Measurements from ENCODE around the gene ETS1. TPM values are rescaled to one million over a fixed set of nuclear protein-coding genes. Genes with fewer than 3 reads are reported as not detected.
"Not testable (repeated sequence)": the region's sequence is repeated elsewhere in the genome, so short reads cannot be mapped to it uniquely, and the experiment has no call there.

Gene ETS1
- total RNA-seq, 1 donor from 2014 or later = 88.0 TPM

DNA sequence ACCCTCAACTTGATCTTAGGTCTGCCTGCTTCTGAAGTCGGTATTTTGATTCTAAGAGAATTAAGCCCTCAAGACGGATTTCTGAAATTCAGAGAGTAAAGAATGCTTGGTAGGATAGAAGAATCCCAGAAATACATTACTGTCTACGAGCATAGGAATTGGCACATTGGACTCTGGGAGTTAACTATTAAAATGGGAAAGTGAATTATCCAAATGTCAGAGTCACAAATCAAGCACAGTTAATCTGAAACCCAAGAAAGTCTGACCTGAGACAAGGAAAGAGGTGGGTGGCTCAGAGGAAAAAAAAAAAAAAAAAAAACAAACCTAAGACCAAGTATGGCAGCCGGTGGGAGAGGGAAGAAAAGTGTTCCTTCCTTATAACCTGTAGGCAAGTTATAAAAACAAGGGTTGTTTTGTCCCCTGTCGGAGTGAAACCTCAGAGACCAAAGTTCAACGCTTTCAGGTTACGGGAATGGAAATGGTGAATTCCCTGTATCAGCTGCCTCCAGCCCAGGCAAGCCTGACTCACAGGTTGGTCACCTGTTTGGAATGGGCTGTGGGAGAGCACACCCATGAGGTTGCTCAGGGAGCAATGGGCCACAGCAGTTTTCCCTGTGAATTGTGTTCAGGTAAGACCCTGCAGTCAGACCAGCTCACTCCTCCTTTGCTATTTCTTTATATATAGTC is 139.0 kb downstream of the ETS1 start:
- TF ChIP-seq CTCF (IDR thresholded peaks at IDR 0.05) = no peak
- peak in 1 of 2 donors; percentile 69 for DNase-seq (ENCODE audit: low spot score in 2 of 2)
- intact Hi-C loops (cut with DNase I) = loop anchor here (5.0 kb wide), 2 partner anchors 74 to 241 kb away; no protein-coding TSS in a partner anchor
- Histone ChIP-seq H3K9me3 (no peaks in the 10 kb centered on the region), H3K4me3 (no peak overlapping the region), H3K36me3 (no peaks in the 10 kb centered on the region), H3K4me1 (peaks cover 10 to 22% of the 10 kb centered on the region in 2 donors), H3K27me3 (no peaks in the 10 kb centered on the region), H3K27ac (peak overlapping the region; percentile 54 to 69)

GRCh38 chr11:128447233-128447632 is 140.1 kb downstream of the ETS1 start:
- no peaks in the 10 kb centered on the region for H3K27me3 ChIP-seq
- H3K36me3 ChIP-seq = no peaks in the 10 kb centered on the region
- peak overlapping the region; percentile 69 to 72 for H3K27ac ChIP-seq
- peaks cover 3 to 11% of the 10 kb centered on the region in 2 donors for H3K4me1 ChIP-seq
- no peak for TF ChIP-seq CTCF (IDR thresholded peaks at IDR 0.05)
- H3K9me3 ChIP-seq = no peaks in the 10 kb centered on the region
- no peak overlapping the region for H3K4me3 ChIP-seq
- intact Hi-C loops (cut with DNase I) = loop anchor here (5.0 kb wide), 2 partner anchors 75 to 240 kb away; no protein-coding TSS in a partner anchor
- no peak for DNase-seq (ENCODE audit: low spot score in 2 of 2)

DNA sequence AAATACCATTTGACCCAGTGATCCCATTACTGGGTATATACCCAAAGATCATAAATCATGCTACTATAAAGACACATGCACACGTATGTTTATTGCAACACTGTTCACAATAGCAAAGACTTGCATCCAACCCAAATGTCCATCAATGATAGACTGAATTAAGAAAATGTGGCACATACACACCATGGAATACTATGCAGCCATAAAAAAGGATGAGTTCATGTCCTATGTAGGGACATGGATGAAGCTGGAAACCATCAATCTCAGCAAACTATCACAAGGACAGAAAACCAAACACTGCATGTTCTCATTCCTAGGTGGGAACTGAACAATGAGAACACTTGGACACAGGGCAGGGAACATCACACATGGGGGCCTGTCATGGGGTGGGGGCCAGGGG is 141.4 kb downstream of the ETS1 start:
- H3K36me3 ChIP-seq; DNase-seq (ENCODE audit: low spot score in 2 of 2); H3K4me3 ChIP-seq; H3K27ac ChIP-seq; H3K27me3 ChIP-seq; H3K4me1 ChIP-seq; H3K9me3 ChIP-seq: not testable (repeated sequence)
- intact Hi-C loops (cut with DNase I) = loop anchor here (5.0 kb wide), 2 partner anchors 76 to 239 kb away; no protein-coding TSS in a partner anchor

- intact Hi-C loops (cut with DNase I) = loop anchor here (5.0 kb wide), 1 partner anchor 145 kb away; no protein-coding TSS in a partner anchor
- TF ChIP-seq CTCF (IDR thresholded peaks at IDR 0.05) = no peak
- Histone ChIP-seq H3K9me3 (no peaks in the 10 kb centered on the region), H3K4me3 (no peak overlapping the region), H3K27ac (peak overlapping the region; percentile 56 to 57), H3K4me1 (no peaks in the 10 kb centered on the region), H3K36me3 (no peaks in the 10 kb centered on the region), H3K27me3 (no peaks in the 10 kb centered on the region)
- DNase-seq (ENCODE audit: low spot score in 2 of 2) = peak in 1 of 2 donors; percentile 65
These were observed 150.2 kb downstream of the ETS1 start for GRCh38 chr11:128437136-128437535.

GRCh38 chr11:128434818-128435217 is 152.5 kb downstream of the ETS1 start:
- no peaks in the 10 kb centered on the region for H3K9me3 ChIP-seq
- TF ChIP-seq CTCF (IDR thresholded peaks at IDR 0.05) = no peak
- no peak for DNase-seq (ENCODE audit: low spot score in 2 of 2)
- no peaks in the 10 kb centered on the region for H3K36me3 ChIP-seq
- no peak overlapping the region for H3K27ac ChIP-seq
- intact Hi-C loops (cut with DNase I) = loop anchor here (5.0 kb wide), 1 partner anchor 143 kb away; no protein-coding TSS in a partner anchor
- H3K27me3 ChIP-seq = no peaks in the 10 kb centered on the region
- H3K4me3 ChIP-seq = no peak overlapping the region
- no peaks in the 10 kb centered on the region for H3K4me1 ChIP-seq

DNA sequence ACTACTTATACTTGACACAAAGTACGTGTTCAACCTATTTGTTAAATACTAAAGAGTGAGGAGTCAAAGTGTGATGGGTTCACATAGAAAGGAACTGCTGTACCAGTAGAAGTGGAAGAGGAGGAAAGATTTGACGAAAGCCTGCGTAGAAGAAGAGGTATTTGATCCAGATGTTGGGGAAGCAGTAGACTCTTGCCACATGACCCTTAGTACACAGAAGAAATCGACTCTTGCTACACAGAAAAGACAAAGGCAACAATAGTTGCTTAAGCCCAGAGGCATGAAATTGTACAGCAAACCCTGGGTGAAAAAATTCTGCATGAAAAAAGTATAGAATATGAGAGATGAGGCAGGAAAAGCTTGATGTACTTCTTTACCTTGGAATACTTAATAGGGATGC is 152.9 kb downstream of the ETS1 start:
- H3K36me3 ChIP-seq = no peaks in the 10 kb centered on the region
- intact Hi-C loops (cut with DNase I) = no loop called here
- TF ChIP-seq CTCF (IDR thresholded peaks at IDR 0.05) = no peak
- H3K9me3 ChIP-seq = no peaks in the 10 kb centered on the region
- no peaks in the 10 kb centered on the region for H3K27me3 ChIP-seq
- no peaks in the 10 kb centered on the region for H3K4me1 ChIP-seq
- no peak overlapping the region for H3K4me3 ChIP-seq
- H3K27ac ChIP-seq = no peak overlapping the region
- no peak for DNase-seq (ENCODE audit: low spot score in 2 of 2)
